Measurements from ENCODE around the gene EEF2.

The EEF2 gene

GRCh38 chr19:3984584-3984907 is 717 bp downstream of the EEF2 start:
- no peak for DNase-seq (ENCODE audit: low read depth)

GRCh38 chr19:3983936-3984583 is 1.2 kb downstream of the EEF2 start:
- DNase-seq (ENCODE audit: low read depth), result peak; percentile 69

- DNase-seq (ENCODE audit: low read depth), result no peak
These were observed 1.7 kb downstream of the EEF2 start for GRCh38 chr19:3983542-3983914.

- DNase-seq (ENCODE audit: low read depth), result peak; percentile 55
These were observed 2.3 kb downstream of the EEF2 start for GRCh38 chr19:3982701-3983541.

GRCh38 chr19:3981736-3982681 is 3.3 kb downstream of the EEF2 start:
- no peak for DNase-seq (ENCODE audit: low read depth)

GRCh38 chr19:3981373-3981735 is 3.9 kb downstream of the EEF2 start:
- no peak for DNase-seq (ENCODE audit: low read depth)

GRCh38 chr19:3980353-3981251 is 4.7 kb downstream of the EEF2 start:
- no peak for DNase-seq (ENCODE audit: low read depth)

- DNase-seq (ENCODE audit: low read depth), result no peak
These were observed 5.5 kb downstream of the EEF2 start for GRCh38 chr19:3979674-3980352.

GRCh38 chr19:3979289-3979673 is 6.0 kb downstream of the EEF2 start:
- no peak for DNase-seq (ENCODE audit: low read depth)

- DNase-seq (ENCODE audit: low read depth), result no peak
These were observed 7.1 kb downstream of the EEF2 start for GRCh38 chr19:3978145-3978544.

GRCh38 chr19:3977242-3978143 is 7.8 kb downstream of the EEF2 start:
- no peak for DNase-seq (ENCODE audit: low read depth)

- DNase-seq (ENCODE audit: low read depth), result no peak
These were observed 8.6 kb downstream of the EEF2 start for GRCh38 chr19:3976495-3977241.

GRCh38 chr19:3975637-3976087 is 9.6 kb downstream of the EEF2 start:
- no peak for DNase-seq (ENCODE audit: low read depth)

- no peak for DNase-seq (ENCODE audit: low read depth)
These were observed 10.1 kb downstream of the EEF2 start for GRCh38 chr19:3975144-3975543.

- peak; percentile 97 for DNase-seq (ENCODE audit: low read depth)
These were observed 14.3 kb downstream of the EEF2 start, which contains the start of gene DAPK3 for GRCh38 chr19:3970808-3971598. TSS of gene DAPK3 (minus strand) at chr19:3971099. CDS start at chr19:3969735, 1,364 bp downstream.

GRCh38 chr19:3970313-3970807 is 14.9 kb downstream of the EEF2 start:
- DNase-seq (ENCODE audit: low read depth), result no peak

- peak; percentile 85 for DNase-seq (ENCODE audit: low read depth)
These were observed 15.6 kb downstream of the EEF2 start for GRCh38 chr19:3969435-3970312.
